ENCODE measurements around the gene SHISA7.

- TF ChIP-seq EZH2phosphoT487 (IDR thresholded peaks at IDR 0.05; ENCODE audit: insufficient read depth, low read depth) (no peak), EZH2 (IDR thresholded peaks at IDR 0.05; ENCODE audit: insufficient read depth, poor library complexity, severe bottlenecking) (no peak)
Observed at GRCh38 chr19:55442372-55442961, 633 bp downstream of the SHISA7 start.
